Measurements from ENCODE around the gene MID2.

DNA sequence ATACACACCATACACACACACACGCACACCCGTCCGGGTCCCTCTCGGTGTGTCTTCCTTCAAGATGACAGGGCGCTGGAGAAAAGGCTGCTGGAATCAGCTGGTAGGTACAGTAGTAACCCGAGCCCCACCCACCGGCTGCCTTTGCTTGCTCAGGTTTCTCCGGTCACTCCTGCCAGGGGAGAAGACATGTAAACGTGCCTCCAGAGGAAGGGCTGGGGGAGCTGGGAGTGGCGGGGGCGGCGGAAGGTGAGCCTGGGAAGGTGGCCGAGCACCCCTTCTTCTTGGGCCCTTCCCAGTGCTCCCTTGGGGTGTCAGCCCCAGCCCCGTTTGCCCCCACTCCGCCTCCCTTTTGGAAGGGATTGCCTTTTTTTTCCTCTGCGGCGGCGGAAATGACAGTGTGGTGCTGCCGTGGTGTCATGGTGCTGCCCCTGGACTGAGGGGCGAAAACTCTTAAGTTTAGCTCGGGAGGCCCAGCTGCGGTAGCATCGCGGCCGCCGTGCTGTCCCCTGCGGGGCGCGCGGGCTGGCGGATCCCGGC is at the start of gene MID2:
- TF ChIP-seq EZH2 (IDR thresholded peaks at IDR 0.05; ENCODE audit: insufficient read depth, poor library complexity, severe bottlenecking): no peak
- no peak for TF ChIP-seq EZH2phosphoT487 (IDR thresholded peaks at IDR 0.05; ENCODE audit: insufficient read depth, low read depth)

Data from GM23248 (cell line).